ENCODE measurements around the gene FBXL7.

DNA sequence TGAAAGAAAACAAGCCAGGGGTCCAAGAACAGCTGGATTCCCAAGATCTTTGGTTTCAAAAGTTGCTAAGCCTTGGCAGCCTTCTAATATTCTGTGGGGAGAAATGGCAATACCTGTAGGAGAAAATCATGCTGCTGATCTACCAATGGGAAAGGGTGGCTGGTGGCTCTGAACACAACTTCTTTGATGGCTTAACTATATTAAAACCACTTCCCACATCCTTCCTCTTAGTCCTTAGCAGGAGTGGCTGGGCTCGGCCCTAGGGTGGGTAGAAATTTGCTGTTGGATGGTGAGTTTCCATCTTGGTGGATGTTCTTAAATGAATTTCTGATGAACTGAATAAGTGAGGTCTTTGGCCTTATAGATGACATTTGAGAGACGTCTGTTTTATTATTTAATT, 19.5 kb upstream of the FBXL7 start:
- TF ChIP-seq, protein P1, sequence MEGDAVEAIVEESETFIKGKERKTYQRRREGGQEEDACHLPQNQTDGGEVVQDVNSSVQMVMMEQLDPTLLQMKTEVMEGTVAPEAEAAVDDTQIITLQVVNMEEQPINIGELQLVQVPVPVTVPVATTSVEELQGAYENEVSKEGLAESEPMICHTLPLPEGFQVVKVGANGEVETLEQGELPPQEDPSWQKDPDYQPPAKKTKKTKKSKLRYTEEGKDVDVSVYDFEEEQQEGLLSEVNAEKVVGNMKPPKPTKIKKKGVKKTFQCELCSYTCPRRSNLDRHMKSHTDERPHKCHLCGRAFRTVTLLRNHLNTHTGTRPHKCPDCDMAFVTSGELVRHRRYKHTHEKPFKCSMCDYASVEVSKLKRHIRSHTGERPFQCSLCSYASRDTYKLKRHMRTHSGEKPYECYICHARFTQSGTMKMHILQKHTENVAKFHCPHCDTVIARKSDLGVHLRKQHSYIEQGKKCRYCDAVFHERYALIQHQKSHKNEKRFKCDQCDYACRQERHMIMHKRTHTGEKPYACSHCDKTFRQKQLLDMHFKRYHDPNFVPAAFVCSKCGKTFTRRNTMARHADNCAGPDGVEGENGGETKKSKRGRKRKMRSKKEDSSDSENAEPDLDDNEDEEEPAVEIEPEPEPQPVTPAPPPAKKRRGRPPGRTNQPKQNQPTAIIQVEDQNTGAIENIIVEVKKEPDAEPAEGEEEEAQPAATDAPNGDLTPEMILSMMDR (conservative IDR thresholded peaks at IDR 0.05 in 1 of 2, IDR thresholded peaks at IDR 0.05 in 1 of 2; ENCODE audit: low read depth in 1 of 2, low read length in 2 of 2) = no peak
- TF ChIP-seq EZH2 (IDR thresholded peaks at IDR 0.05; ENCODE audit: low read length, missing control alignments) = no peak

Measured in fibroblast of lung (primary cell).